ENCODE measurements around the gene PRIMPOL.

PRIMPOL gene

GRCh38 chr4:184702114-184702513 lies 52.6 kb downstream of the PRIMPOL start:
- Histone ChIP-seq H3K27me3 (no peaks in the 10 kb centered on the region), H3K36me3 (peaks cover 26 to 100% (median 99%) of the 10 kb centered on the region in 11 experiments), H3K4me1 (no peaks in the 10 kb centered on the region), H3K4me2 (no peak overlapping the region), H3K9ac (no peak overlapping the region), H4K20me1 (peaks cover 0 to 1% (median 0%) of the 10 kb centered on the region in 11 experiments; a peak in 1 of 22 replicates), H3K9me3 (replicated peaks in 1 of 11) (no peaks in the 10 kb centered on the region), H3K4me3 (no peak overlapping the region), H3K27ac (no peak overlapping the region)
- TF ChIP-seq Cebpa-rat (IDR thresholded peaks at IDR 0.05) = no peak

- no peak overlapping the region for H3K4me2 ChIP-seq
- peaks cover 0 to 4% (median 0%) of the 10 kb centered on the region in 11 experiments; a peak in 2 of 22 replicates for H4K20me1 ChIP-seq
- no peaks in the 10 kb centered on the region for H3K27me3 ChIP-seq
- no peak for TF ChIP-seq Cebpa-rat (IDR thresholded peaks at IDR 0.05)
- H3K36me3 ChIP-seq = peaks cover 24 to 100% (median 99%) of the 10 kb centered on the region in 11 experiments; a peak in 21 of 22 replicates
- H3K27ac ChIP-seq = no peak overlapping the region
- no peak overlapping the region for H3K9ac ChIP-seq
- H3K9me3 ChIP-seq (replicated peaks in 1 of 11) = peaks cover 0 to 11% (median 8%) of the 10 kb centered on the region in 11 experiments; a peak in 15 of 22 replicates
- no peak overlapping the region for H3K4me3 ChIP-seq
- no peaks in the 10 kb centered on the region for H3K4me1 ChIP-seq
Observed at GRCh38 chr4:184705692-184706091, 56.2 kb downstream of the PRIMPOL start.

GRCh38 chr4:184706453-184706852 lies 56.9 kb downstream of the PRIMPOL start:
- no peaks in the 10 kb centered on the region for H3K27me3 ChIP-seq
- no peak overlapping the region for H3K27ac ChIP-seq
- no peak overlapping the region for H3K4me3 ChIP-seq
- no peaks in the 10 kb centered on the region for H3K4me1 ChIP-seq
- TF ChIP-seq Cebpa-rat (IDR thresholded peaks at IDR 0.05) = no peak
- peaks cover 0 to 4% (median 0%) of the 10 kb centered on the region in 11 experiments; a peak in 2 of 22 replicates for H4K20me1 ChIP-seq
- H3K36me3 ChIP-seq = peaks cover 24 to 100% (median 99%) of the 10 kb centered on the region in 11 experiments; a peak in 21 of 22 replicates
- no peak overlapping the region for H3K4me2 ChIP-seq
- no peak overlapping the region for H3K9ac ChIP-seq
- H3K9me3 ChIP-seq (replicated peaks in 1 of 11) = peaks cover 0 to 12% (median 10%) of the 10 kb centered on the region in 11 experiments; a peak in 15 of 22 replicates

- no peaks in the 10 kb centered on the region for H3K27me3 ChIP-seq
- peaks cover 4 to 100% (median 96%) of the 10 kb centered on the region in 11 experiments; a peak in 21 of 22 replicates for H3K36me3 ChIP-seq
- no peaks in the 10 kb centered on the region for H3K4me1 ChIP-seq
- H3K9ac ChIP-seq = no peak overlapping the region
- no peak for TF ChIP-seq Cebpa-rat (IDR thresholded peaks at IDR 0.05)
- peaks cover 0 to 17% (median under 1%) of the 10 kb centered on the region in 11 experiments; a peak in 6 of 22 replicates for H4K20me1 ChIP-seq
- H3K27ac ChIP-seq = no peak overlapping the region
- H3K4me3 ChIP-seq = no peak overlapping the region
- peaks cover 0 to 12% (median 10%) of the 10 kb centered on the region in 11 experiments; a peak in 15 of 22 replicates for H3K9me3 ChIP-seq (replicated peaks in 1 of 11)
- no peak overlapping the region for H3K4me2 ChIP-seq
Observed at GRCh38 chr4:184712322-184712721, 62.8 kb downstream of the PRIMPOL start.

GRCh38 chr4:184713887-184714286 lies 64.3 kb downstream of the PRIMPOL start:
- Histone ChIP-seq H3K9ac (no peak overlapping the region), H3K9me3 (replicated peaks in 1 of 11) (peaks cover 0 to 12% (median 7%) of the 10 kb centered on the region in 11 experiments; a peak in 15 of 22 replicates), H3K4me1 (no peaks in the 10 kb centered on the region), H3K36me3 (peaks cover 4 to 100% (median 97%) of the 10 kb centered on the region in 11 experiments; a peak in 21 of 22 replicates), H3K4me3 (no peak overlapping the region), H3K27me3 (no peaks in the 10 kb centered on the region), H3K27ac (no peak overlapping the region), H4K20me1 (peaks cover 0 to 33% (median 10%) of the 10 kb centered on the region in 11 experiments; a peak in 8 of 22 replicates), H3K4me2 (no peak overlapping the region)
- no peak for TF ChIP-seq Cebpa-rat (IDR thresholded peaks at IDR 0.05)

- H3K4me3 ChIP-seq = no peak overlapping the region
- H3K9me3 ChIP-seq (replicated peaks in 1 of 11) = peaks cover 0 to 5% (median 0%) of the 10 kb centered on the region in 11 experiments; a peak in 1 of 22 replicates
- no peak for TF ChIP-seq Cebpa-rat (IDR thresholded peaks at IDR 0.05)
- no peak overlapping the region for H3K4me2 ChIP-seq
- H3K27ac ChIP-seq = no peak overlapping the region
- peaks cover 0 to 46% (median 19%) of the 10 kb centered on the region in 11 experiments; a peak in 9 of 22 replicates for H4K20me1 ChIP-seq
- no peak overlapping the region for H3K9ac ChIP-seq
- no peaks in the 10 kb centered on the region for H3K27me3 ChIP-seq
- H3K36me3 ChIP-seq = peaks cover 4 to 100% (median 98%) of the 10 kb centered on the region in 11 experiments; a peak in 21 of 22 replicates
- H3K4me1 ChIP-seq = no peaks in the 10 kb centered on the region
Observed at GRCh38 chr4:184715526-184715925, 66.0 kb downstream of the PRIMPOL start.

GRCh38 chr4:184719407-184719806 lies 69.9 kb downstream of the PRIMPOL start:
- Histone ChIP-seq H3K27me3 (no peaks in the 10 kb centered on the region), H3K4me3 (no peak overlapping the region), H3K9ac (no peak overlapping the region), H3K4me2 (no peak overlapping the region), H3K27ac (no peak overlapping the region), H3K9me3 (replicated peaks in 1 of 11) (peaks cover 0 to 18% (median 11%) of the 10 kb centered on the region in 11 experiments; a peak in 18 of 22 replicates), H4K20me1 (peaks cover 0 to 38% (median 19%) of the 10 kb centered on the region in 11 experiments; a peak in 9 of 22 replicates), H3K36me3 (peaks cover 14 to 100% (median 98%) of the 10 kb centered on the region in 11 experiments; a peak in 21 of 22 replicates), H3K4me1 (no peaks in the 10 kb centered on the region)
- no peak for TF ChIP-seq Cebpa-rat (IDR thresholded peaks at IDR 0.05)

GRCh38 chr4:184721254-184721653 lies 71.7 kb downstream of the PRIMPOL start:
- no peak for TF ChIP-seq Cebpa-rat (IDR thresholded peaks at IDR 0.05)
- H3K4me1 ChIP-seq = peaks cover 0 to 5% (median 1%) of the 10 kb centered on the region in 10 experiments; a peak in 8 of 20 replicates
- H3K4me2 ChIP-seq = no peak overlapping the region
- H3K4me3 ChIP-seq = no peak overlapping the region
- no peak overlapping the region for H3K9ac ChIP-seq
- H3K9me3 ChIP-seq (replicated peaks in 1 of 11) = peaks cover 0 to 18% (median 11%) of the 10 kb centered on the region in 11 experiments; a peak in 18 of 22 replicates
- peaks cover 14 to 100% (median 98%) of the 10 kb centered on the region in 11 experiments; a peak in 21 of 22 replicates for H3K36me3 ChIP-seq
- no peak overlapping the region for H3K27ac ChIP-seq
- no peaks in the 10 kb centered on the region for H3K27me3 ChIP-seq
- H4K20me1 ChIP-seq = peaks cover 0 to 52% (median 25%) of the 10 kb centered on the region in 11 experiments; a peak in 10 of 22 replicates

- H3K9ac ChIP-seq = no peak overlapping the region
- TF ChIP-seq Cebpa-rat (IDR thresholded peaks at IDR 0.05) = no peak
- H3K9me3 ChIP-seq (replicated peaks in 1 of 11) = peaks cover 0 to 26% (median 16%) of the 10 kb centered on the region in 11 experiments; a peak in 19 of 22 replicates
- H3K27ac ChIP-seq = no peak overlapping the region
- peaks cover 0 to 18% (median 15%) of the 10 kb centered on the region in 10 experiments; a peak in 15 of 20 replicates for H3K4me1 ChIP-seq
- H3K4me3 ChIP-seq = no peak overlapping the region
- H4K20me1 ChIP-seq = peaks cover 0 to 58% (median 23%) of the 10 kb centered on the region in 11 experiments; a peak in 10 of 22 replicates
- no peak overlapping the region for H3K4me2 ChIP-seq
- H3K27me3 ChIP-seq = no peaks in the 10 kb centered on the region
- H3K36me3 ChIP-seq = peaks cover 14 to 98% (median 96%) of the 10 kb centered on the region in 11 experiments; a peak in 21 of 22 replicates
Observed at GRCh38 chr4:184722798-184723197, 73.3 kb downstream of the PRIMPOL start.

Data from BLaER1 treated with 17β-estradiol and CSF1 and Interleukin-3, amounts not matched to agents 10 nM and 100 nM (cell line).